Upper lobe of left lung (tissue), 4 donors: ENCODE measurements around the gene CFAP45.
A peak's percentile ranks its signal among the peaks of the same experiment; 100 is the strongest.

Experiments used
- EP300 ChIP-seq, 4 donors: sonication (generic); formaldehyde crosslinking; IDR thresholded peaks; one replicate each; pipeline ENCODE4 v1.5.1; 2017; ENCODE audit warnings: antibody characterized with exemption in 4 of 4, control low read depth in 2 of 4
- POLR2AphosphoS5 ChIP-seq, 2 donors: sonication (generic); formaldehyde crosslinking; IDR thresholded peaks; one replicate each; pipeline ENCODE4 v1.5.1; 2017; ENCODE audit warnings: antibody characterized with exemption in 2 of 2
- TF ChIP-seq, protein P1 (sequence below), 6 experiments: fragments of 450-650 bp in 4 of 6; fragments of 200-600 bp in 2 of 6; sonication (generic) in 2 of 6; IDR thresholded peaks; one replicate each; pipeline ENCODE4 v1.5.1; 2016 to 2019; ENCODE audit warnings: antibody characterized with exemption in 6 of 6

DNA sequence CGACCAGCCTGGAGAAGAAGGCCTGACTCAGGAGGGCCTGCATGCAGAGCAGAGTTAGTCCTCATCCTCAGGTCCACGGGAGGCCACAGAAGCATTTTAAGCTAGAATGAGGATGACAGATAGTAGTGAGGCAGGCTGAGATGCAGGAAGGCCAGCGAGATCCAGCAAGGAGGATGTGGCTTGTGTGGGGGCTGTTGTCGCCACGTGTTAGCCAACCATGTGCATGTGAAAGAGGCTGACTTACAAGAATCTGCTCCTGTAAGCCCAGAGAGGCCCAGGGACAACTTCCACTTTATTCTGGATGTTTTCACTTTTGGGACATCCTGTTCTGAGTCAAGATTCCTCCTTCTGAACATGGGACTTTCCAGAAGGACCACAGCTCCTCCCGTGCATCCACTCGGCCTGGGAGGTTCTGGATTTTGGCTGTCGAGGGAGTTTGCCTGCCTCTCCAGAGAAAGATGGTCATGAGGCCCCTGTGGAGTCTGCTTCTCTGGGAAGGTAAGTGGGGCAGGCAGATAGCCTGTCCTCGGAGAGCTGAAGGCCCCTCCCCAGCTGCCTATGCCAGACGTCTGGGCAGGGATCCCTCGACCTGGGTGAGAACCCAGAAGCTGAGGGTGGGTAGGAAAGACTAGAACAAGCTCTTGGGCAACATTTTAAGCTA, 73.4 kb downstream of the CFAP45 start, which contains the start of gene SLAMF8:
- no peak for TF ChIP-seq EP300 (IDR thresholded peaks at IDR 0.05)
- TF ChIP-seq, protein P1, sequence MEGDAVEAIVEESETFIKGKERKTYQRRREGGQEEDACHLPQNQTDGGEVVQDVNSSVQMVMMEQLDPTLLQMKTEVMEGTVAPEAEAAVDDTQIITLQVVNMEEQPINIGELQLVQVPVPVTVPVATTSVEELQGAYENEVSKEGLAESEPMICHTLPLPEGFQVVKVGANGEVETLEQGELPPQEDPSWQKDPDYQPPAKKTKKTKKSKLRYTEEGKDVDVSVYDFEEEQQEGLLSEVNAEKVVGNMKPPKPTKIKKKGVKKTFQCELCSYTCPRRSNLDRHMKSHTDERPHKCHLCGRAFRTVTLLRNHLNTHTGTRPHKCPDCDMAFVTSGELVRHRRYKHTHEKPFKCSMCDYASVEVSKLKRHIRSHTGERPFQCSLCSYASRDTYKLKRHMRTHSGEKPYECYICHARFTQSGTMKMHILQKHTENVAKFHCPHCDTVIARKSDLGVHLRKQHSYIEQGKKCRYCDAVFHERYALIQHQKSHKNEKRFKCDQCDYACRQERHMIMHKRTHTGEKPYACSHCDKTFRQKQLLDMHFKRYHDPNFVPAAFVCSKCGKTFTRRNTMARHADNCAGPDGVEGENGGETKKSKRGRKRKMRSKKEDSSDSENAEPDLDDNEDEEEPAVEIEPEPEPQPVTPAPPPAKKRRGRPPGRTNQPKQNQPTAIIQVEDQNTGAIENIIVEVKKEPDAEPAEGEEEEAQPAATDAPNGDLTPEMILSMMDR (IDR thresholded peaks at IDR 0.05), result no peak
- TF ChIP-seq POLR2AphosphoS5 (IDR thresholded peaks at IDR 0.05), result peak in 1 of 2 donors; percentile 33
